SU-DHL-6 (cell line): Measurements from ENCODE around the gene ERBB4.

Experiments
- H2AFZ ChIP-seq: fragments of 200-600 bp; sonication (generic); 2 replicates; pipeline ENCODE4 v1.6.1; 2014; ENCODE audit warnings: low read depth, mild to moderate bottlenecking, moderate library complexity, mixed read lengths, antibody characterized with exemption, low read length; ENCODE audit not compliant: severe bottlenecking
- H3F3A ChIP-seq: fragments of 200-600 bp; shearing (Covaris generic); 2 replicates; pipeline ENCODE4 v1.6.0; 2016; ENCODE audit warnings: antibody characterized with exemption, mild to moderate bottlenecking; ENCODE audit not compliant: insufficient read depth
- H3K27ac ChIP-seq: fragments of 200-600 bp; sonication (generic); 2 replicates; pipeline ENCODE4 v1.5.1; 2016; ENCODE audit warnings: low read depth, mild to moderate bottlenecking, low read length, moderate library complexity, mixed read lengths
- H3K27me3 ChIP-seq: fragments of 200-600 bp; sonication (generic), shearing (Covaris generic); 2 replicates; pipeline ENCODE4 v1.6.0; 2014; ENCODE audit warnings: mild to moderate bottlenecking, low read length
- H3K36me3 ChIP-seq: fragments of 200-600 bp; sonication (generic); 2 replicates; pipeline ENCODE4 v1.6.1; 2014; ENCODE audit warnings: mild to moderate bottlenecking, low read length, mixed read lengths
- H3K4me2 ChIP-seq: fragments of 300-600, 200-600 bp; shearing (Covaris generic), sonication (generic); 2 replicates; pipeline ENCODE4 v1.6.0; 2014; ENCODE audit warnings: low read length, low read depth, mild to moderate bottlenecking; ENCODE audit not compliant: poor library complexity, severe bottlenecking
- H3K4me3 ChIP-seq: fragments of 200-600 bp; sonication (generic); 2 replicates; pipeline ENCODE4 v1.5.1; 2014; ENCODE audit warnings: antibody characterized with exemption, low read length, mild to moderate bottlenecking, mixed read lengths; ENCODE audit not compliant: insufficient read depth, poor library complexity, severe bottlenecking
- H3K79me2 ChIP-seq: fragments of 200-600 bp; sonication (generic); 2 replicates; pipeline ENCODE4 v1.6.1; 2014; ENCODE audit warnings: mild to moderate bottlenecking, low read length, moderate library complexity; ENCODE audit not compliant: insufficient read depth
- H3K9ac ChIP-seq: fragments of 200-600 bp; sonication (generic); 2 replicates; pipeline ENCODE4 v1.7.0; 2014; ENCODE audit warnings: mild to moderate bottlenecking, low read length
- H3K9me2 ChIP-seq: fragments of 200-600 bp; sonication (generic); replicated peaks from 2 replicates; pipeline ENCODE4 v1.6.1; 2014; ENCODE audit warnings: low read length; ENCODE audit not compliant: insufficient read depth
- H3K9me3 ChIP-seq: fragments of 200-600 bp; sonication (generic); 2 replicates; pipeline ENCODE4 v1.6.1; 2014; ENCODE audit warnings: low read length, mixed read lengths; ENCODE audit not compliant: insufficient read depth
- H4K20me1 ChIP-seq: fragments of 200-600 bp; sonication (generic); 2 replicates; pipeline ENCODE4 v1.6.1; 2014; ENCODE audit warnings: low read depth, mild to moderate bottlenecking, antibody characterized with exemption, low read length, moderate library complexity, mixed read lengths
- CTCF ChIP-seq: fragments of 200-600 bp; sonication (generic); IDR thresholded peaks from one replicate; pipeline ENCODE4 v1.5.1; 2017; ENCODE audit warnings: antibody characterized with exemption, mild to moderate bottlenecking, low read length, moderate library complexity; ENCODE audit not compliant: insufficient read depth, poor library complexity, severe bottlenecking
- EZH2phosphoT487 ChIP-seq: fragments of 200-600 bp; sonication (generic), shearing (Covaris generic); conservative IDR thresholded peaks from 2 replicates; pipeline ENCODE4 v1.6.1; 2018; ENCODE audit warnings: mild to moderate bottlenecking, antibody characterized with exemption, low read length, moderate library complexity, mixed read lengths

Gene ERBB4

GRCh38 chr2:212117926-212118325 lies 420.7 kb downstream of the ERBB4 start:
- no peak overlapping the region for H2AFZ ChIP-seq

GRCh38 chr2:212114489-212114888 lies 424.1 kb downstream of the ERBB4 start:
- no peaks in the 10 kb centered on the region for H3K79me2 ChIP-seq
- no peaks in the 10 kb centered on the region for H3K27me3 ChIP-seq
- no peaks in the 10 kb centered on the region for H3K36me3 ChIP-seq
- H3K4me2 ChIP-seq: no peak overlapping the region
- TF ChIP-seq CTCF: no peak
- TF ChIP-seq EZH2phosphoT487: no peak
- no peak overlapping the region for H2AFZ ChIP-seq
- H4K20me1 ChIP-seq: no peaks in the 10 kb centered on the region
- no peaks in the 10 kb centered on the region for H3F3A ChIP-seq
- H3K9me2 ChIP-seq: no peaks in the 10 kb centered on the region
- H3K27ac ChIP-seq: no peak overlapping the region
- H3K9me3 ChIP-seq: no peaks in the 10 kb centered on the region
- H3K4me3 ChIP-seq: no peak overlapping the region
- no peak overlapping the region for H3K9ac ChIP-seq

More at GRCh38 chr2:212117926-212118325, 420.7 kb downstream of the ERBB4 start:
- Histone ChIP-seq H3K27ac (no peak overlapping the region), H3K9me2 (no peaks in the 10 kb centered on the region), H3K4me3 (no peak overlapping the region), H3K27me3 (no peaks in the 10 kb centered on the region), H3K9ac (no peak overlapping the region), H3K36me3 (no peaks in the 10 kb centered on the region), H3F3A (no peaks in the 10 kb centered on the region), H3K9me3 (no peaks in the 10 kb centered on the region), H3K79me2 (no peaks in the 10 kb centered on the region), H4K20me1 (no peaks in the 10 kb centered on the region), H3K4me2 (no peak overlapping the region)
- TF ChIP-seq EZH2phosphoT487: no peak
- no peak for TF ChIP-seq CTCF

GRCh38 chr2:212112401-212112800 lies 426.2 kb downstream of the ERBB4 start:
- no peaks in the 10 kb centered on the region for H3K9me3 ChIP-seq
- no peak for TF ChIP-seq CTCF
- TF ChIP-seq EZH2phosphoT487: no peak

More at GRCh38 chr2:212112401-212112800, 426.2 kb downstream of the ERBB4 start:
- Histone ChIP-seq H4K20me1 (no peaks in the 10 kb centered on the region), H3F3A (no peaks in the 10 kb centered on the region), H2AFZ (no peak overlapping the region), H3K4me2 (no peak overlapping the region), H3K79me2 (no peaks in the 10 kb centered on the region), H3K27me3 (no peaks in the 10 kb centered on the region), H3K9ac (no peak overlapping the region), H3K4me3 (no peak overlapping the region), H3K27ac (no peak overlapping the region), H3K9me2 (no peaks in the 10 kb centered on the region), H3K36me3 (no peaks in the 10 kb centered on the region)
